ENCODE measurements around the gene SPNS2.

Gene SPNS2

GRCh38 chr17:4480929-4481898, 17.5 kb upstream of the SPNS2 start:
- no peak for DNase-seq

- DNase-seq, result no peak
Measured at GRCh38 chr17:4482338-4483011, 16.2 kb upstream of the SPNS2 start.

- no peak for DNase-seq
Measured at GRCh38 chr17:4483012-4483840, 15.5 kb upstream of the SPNS2 start.

GRCh38 chr17:4485676-4486646, 12.7 kb upstream of the SPNS2 start:
- DNase-seq, result no peak

- DNase-seq, result no peak
Measured at GRCh38 chr17:4487296-4487695, 11.4 kb upstream of the SPNS2 start.

GRCh38 chr17:4487820-4488716, 10.6 kb upstream of the SPNS2 start:
- no peak for DNase-seq

GRCh38 chr17:4488989-4489595, 9.6 kb upstream of the SPNS2 start:
- DNase-seq, result no peak

GRCh38 chr17:4490109-4490591, 8.5 kb upstream of the SPNS2 start:
- DNase-seq, result no peak

GRCh38 chr17:4490637-4491061, 8.0 kb upstream of the SPNS2 start:
- no peak for DNase-seq

GRCh38 chr17:4492721-4493561, 5.7 kb upstream of the SPNS2 start:
- DNase-seq, result peak in 36 of 56 donors; percentile 14 to 85 (median 46)

- peak in 13 of 56 donors; percentile 13 to 64 (median 21) for DNase-seq
Measured at GRCh38 chr17:4497101-4497824, 1.4 kb upstream of the SPNS2 start.

- DNase-seq, result peak in 46 of 56 donors; percentile 18 to 74 (median 54)
Measured at GRCh38 chr17:4499431-4500190, 930 bp downstream of the SPNS2 start.

GRCh38 chr17:4500191-4500571, 1.5 kb downstream of the SPNS2 start:
- DNase-seq, result peak in 3 of 56 donors; percentile 56 to 65 (median 64)

- DNase-seq, result no peak
Measured at GRCh38 chr17:4501295-4501949, 2.7 kb downstream of the SPNS2 start.

- peak in 2 of 56 donors; percentile 6 to 10 for DNase-seq
Measured at GRCh38 chr17:4502466-4503154, 3.9 kb downstream of the SPNS2 start.
